Pulmonary artery endothelial cell (primary cell): ENCODE results near the gene CPSF3. TPM values are rescaled to one million over a fixed set of nuclear protein-coding genes. Genes with fewer than 3 reads are reported as not detected.
"Not testable (repeated sequence)": the region's sequence is repeated elsewhere in the genome, so short reads cannot be mapped to it uniquely, and the experiment has no call there.

Experiments used
- DNase-seq: peaks from one replicate; pipeline ENCODE4 v3.0.0-alpha.2; 2011; ENCODE audit warnings: low read depth, low spot score
- total RNA-seq: library from RNA; depleted of rRNA; stranded (reverse); fragments of >200 nt; gene quantifications from 2 replicates; pipeline ENCODE4 v1.2.3, GENCODE V29; 2014

Gene CPSF3
- total RNA-seq, 1 donor from 2014 or later = 54.5 TPM

- DNase-seq = no peak
These were observed 42.8 kb downstream of the CPSF3 start for GRCh38 chr2:9466147-9466683.

DNA sequence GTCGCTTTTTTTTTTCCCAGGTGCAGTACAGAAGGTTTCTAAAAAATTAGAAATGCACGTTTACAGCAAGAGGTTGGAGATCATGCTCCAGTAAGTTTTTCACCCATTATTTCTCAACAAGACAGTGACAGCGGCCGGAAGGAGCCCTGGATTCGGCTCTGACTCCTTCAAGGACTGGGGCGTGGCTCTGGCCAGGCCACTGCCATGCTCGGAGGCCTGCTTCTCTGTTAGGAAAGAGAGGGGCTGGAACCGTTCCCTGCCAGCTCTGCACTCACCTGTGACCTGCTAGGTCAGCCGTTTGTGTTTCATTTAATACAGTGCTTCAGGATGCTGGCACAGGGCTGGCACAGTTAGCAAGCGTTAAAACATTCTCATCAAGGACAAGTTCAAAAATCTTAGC is 44.2 kb downstream of the CPSF3 start:
- no peak for DNase-seq

DNA sequence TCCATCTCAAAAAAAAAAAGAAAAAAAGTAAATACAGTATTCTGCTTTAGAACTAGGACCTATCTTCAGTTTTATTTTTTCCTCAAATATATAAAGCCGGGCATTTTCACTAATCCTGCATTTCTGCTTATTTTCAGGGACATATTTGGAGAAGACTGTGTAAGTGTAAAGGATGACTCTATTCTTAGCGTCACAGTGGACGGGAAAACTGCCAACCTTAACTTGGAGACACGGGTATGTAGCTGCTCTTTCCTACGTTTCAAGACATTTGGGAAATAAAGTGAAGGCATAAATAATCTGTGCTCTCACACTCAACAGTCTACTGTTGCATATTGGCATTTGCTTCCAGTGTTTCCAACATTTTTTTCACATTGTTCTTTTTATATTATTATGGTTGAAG is 47.8 kb downstream of the CPSF3 start:
- DNase-seq = no peak

DNA sequence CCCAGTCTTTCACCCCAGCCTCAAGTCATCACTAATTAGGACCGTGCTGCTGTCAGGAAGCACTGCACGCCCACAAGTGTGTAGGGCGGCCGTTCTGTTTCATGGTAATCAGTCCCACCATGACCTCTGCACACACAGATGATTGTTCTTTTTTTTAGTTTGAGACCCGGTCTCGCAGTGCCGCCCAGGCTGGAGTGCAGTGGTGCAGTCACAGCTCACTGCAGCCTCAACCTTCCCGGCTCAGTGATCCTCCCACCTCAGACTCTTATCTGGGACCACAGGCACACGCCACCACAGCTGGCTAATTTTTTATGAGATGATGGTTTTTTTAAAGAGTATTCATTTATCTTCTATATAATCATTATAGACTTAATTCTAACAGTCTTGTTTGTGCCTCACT is 49.1 kb downstream of the CPSF3 start:
- DNase-seq = no peak

DNA sequence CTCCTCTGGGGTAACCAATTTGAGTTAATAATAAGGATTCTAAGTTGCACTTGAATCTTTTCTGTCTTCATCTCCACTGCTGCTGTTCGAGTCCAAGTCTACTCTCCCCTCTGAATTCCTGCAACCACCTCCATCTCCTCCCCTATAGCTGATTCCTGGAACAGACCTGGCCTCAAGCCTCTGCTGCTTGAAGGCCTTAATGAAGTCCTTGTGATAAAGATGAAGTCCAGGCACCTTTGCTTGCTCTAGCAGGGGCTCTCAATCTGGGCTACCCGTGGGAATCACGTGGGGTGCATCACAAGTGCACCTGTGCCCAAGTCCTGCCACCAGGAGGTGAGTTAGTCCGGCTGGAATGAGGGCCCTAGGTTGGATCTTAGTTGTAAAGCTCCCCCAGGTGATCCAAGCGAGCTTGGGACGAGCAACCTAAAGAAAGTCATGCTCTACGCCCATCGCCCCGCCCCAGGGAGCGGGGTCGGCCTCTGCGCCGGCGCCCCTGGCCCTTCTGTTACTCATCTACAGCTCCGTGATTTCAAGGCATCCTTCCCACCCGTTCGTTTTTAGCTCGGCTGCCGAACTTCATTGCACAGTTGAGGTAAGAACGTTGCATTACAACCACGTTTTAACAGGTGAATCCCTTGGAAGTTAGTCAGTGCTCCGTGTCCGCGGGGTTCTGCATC is 50.0 kb downstream of the CPSF3 start:
- no peak for DNase-seq

- no peak for DNase-seq
These were observed 50.5 kb downstream of the CPSF3 start for GRCh38 chr2:9473985-9474360.

- no peak for DNase-seq
These were observed 51.1 kb downstream of the CPSF3 start, which contains the start of gene IAH1 for GRCh38 chr2:9474361-9475057. Gene IAH1, plus strand, starts transcription at chr2:9474551. Its CDS starts 16 bp downstream, at chr2:9474567.

- no peak for DNase-seq
These were observed 54.5 kb downstream of the CPSF3 start for GRCh38 chr2:9477914-9478313.

- DNase-seq = no peak
These were observed 55.1 kb downstream of the CPSF3 start for GRCh38 chr2:9478526-9478925.

- no peak for DNase-seq
These were observed 56.7 kb downstream of the CPSF3 start for GRCh38 chr2:9480157-9480556.

GRCh38 chr2:9483107-9483506 is 59.7 kb downstream of the CPSF3 start:
- no peak for DNase-seq

GRCh38 chr2:9484533-9484932 is 61.1 kb downstream of the CPSF3 start:
- no peak for DNase-seq

DNA sequence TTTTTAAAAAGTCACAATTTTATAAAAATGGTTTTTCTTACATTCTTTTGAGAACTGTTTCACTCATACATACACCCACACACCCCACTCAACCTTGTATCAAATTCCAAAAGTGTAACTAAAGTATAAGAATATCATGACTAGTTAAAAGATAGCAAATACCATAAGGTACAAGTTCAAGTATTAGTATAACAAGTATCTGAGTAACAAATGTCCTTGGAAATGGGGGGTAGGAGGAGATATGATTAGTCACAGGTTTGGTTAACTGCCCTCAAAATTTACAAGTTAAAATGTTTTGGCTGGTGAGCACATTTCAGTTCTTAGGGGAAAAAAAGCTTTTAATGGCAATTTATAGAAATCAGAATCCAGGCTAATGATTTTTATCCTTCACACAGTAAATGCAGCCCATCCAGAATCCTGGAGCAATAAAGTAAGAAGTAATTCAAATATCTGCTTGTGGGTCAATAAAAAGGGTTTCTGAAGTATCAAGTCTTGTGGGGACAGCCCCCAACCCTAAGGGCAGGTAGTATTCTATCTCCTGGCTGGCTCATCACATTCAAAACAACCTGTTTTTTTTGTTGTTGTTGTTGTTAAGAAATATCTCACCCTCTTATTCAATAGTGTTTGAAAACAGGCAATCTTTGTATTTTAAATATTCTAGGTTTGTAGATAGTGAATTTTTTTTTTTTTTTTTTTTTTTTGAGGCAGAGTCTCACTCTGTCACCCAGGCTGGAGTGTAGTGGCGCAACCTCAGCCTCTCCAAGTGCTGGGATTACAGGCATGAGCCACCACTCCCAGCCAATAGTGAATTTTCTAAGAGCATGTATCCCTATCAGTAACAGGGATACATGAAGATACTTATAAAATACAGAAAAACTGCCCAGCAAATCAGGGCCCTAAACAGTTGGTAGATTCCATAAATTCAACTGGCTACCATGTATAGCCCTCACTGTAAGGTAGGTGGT is 65.4 kb downstream of the CPSF3 start:
- DNase-seq = no peak

- DNase-seq = no peak
These were observed 67.3 kb downstream of the CPSF3 start for GRCh38 chr2:9490789-9491188.

- no peak for DNase-seq
These were observed 69.5 kb downstream of the CPSF3 start for GRCh38 chr2:9492927-9493326.

DNA sequence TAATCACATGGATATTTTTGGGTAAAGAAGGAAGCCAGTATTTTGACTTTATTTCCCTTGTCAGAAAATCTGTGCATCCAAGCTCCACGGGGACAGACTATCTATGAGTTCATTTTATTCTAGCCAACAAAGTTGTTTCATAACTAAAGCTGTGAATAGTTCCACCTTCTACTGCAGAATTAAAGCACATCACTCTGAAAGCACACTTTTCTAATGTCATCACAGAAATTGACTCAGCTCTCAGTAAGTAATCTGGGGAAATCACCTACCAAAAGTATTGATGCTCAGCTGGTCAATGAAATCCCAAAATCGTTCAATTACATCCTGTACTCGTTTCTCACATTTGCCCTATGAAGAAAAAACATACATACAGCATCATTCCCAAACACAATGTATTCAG is 70.0 kb downstream of the CPSF3 start:
- no peak for DNase-seq

DNA sequence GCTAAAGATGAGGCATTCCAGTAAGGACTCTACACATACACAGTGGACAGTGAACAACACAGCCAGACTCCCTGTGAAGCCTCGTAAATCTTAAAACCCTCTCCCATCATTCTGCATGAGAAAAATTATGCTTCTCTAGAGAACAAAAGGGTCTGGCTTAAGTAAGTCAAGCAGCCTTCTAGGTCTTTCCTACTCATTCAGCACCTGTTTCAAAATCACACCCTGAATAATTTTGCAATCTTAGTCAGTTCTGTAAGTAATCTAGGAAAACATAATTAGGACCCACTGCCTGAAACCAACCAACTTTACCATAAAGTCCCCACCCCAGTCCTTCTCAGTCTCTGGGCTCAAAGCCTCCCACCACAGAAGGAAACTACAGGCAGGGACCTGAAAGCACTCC is 70.6 kb downstream of the CPSF3 start:
- no peak for DNase-seq

DNA sequence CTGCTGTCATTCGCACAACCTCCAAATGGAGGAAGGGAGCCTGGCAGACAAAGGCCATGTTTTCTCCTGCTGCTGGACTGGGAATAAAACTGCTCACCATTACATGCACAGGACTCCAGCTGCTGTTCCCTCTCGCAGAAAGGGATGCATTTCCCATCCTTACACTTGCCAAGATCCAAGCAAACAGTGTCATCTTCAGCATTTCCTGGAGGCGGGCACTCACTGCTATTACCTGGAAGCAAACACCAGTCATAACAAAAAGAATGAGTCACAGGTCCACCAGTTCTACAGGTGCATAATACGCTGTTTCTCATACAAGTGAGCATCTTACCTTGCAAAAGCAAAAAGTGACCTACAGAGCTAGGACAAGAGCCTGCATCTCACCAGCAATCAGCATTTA is 73.6 kb downstream of the CPSF3 start:
- DNase-seq = no peak

DNA sequence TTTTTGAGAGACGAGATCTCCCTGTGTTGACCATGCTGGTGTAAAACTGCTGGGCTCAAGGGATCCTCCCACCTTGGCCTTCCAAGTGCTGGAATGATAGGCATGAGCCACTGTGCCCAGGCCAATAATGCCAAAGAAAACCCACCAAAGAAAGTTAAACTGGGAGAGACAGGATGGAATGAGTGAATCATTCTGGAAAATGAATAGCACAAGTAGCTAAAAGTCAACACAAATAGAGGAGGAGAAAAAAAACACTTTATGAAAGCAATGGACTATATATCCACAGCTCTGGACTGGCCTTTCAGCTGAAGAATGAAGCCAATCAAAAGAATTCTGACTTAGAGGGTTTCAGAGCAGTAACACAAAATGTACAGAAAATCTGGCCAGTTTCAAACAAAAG is 74.8 kb downstream of the CPSF3 start:
- DNase-seq = no peak

GRCh38 chr2:9508931-9509330 is 85.5 kb downstream of the CPSF3 start:
- DNase-seq = no peak

DNA sequence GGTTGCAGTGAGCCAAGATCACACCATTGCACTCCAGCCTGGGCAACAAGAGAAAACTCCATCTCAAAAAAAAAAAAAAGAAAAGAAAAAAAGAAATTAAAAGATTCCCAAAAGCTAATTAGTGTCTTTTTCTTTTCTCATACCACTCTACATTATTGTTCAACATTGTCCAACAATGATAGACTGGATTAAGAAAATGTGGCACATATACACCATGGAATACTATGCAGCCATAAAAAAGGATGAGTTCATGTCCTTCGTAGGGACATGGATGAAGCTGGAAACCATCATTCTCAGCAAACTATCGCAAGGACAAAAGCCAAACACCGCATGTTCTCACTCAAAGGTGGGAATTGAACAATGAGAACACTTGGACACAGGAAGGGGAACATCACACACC is 90.5 kb downstream of the CPSF3 start:
- not testable (repeated sequence) for DNase-seq
